ENCODE measurements around the gene RUNX2.
"Not testable (repeated sequence)": the region's sequence is repeated elsewhere in the genome, so short reads cannot be mapped to it uniquely, and the experiment has no call there.

Gene RUNX2

GRCh38 chr6:45556828-45557227 is 228.7 kb downstream of the RUNX2 start:
- no peaks in the 10 kb centered on the region for H3K4me1 ChIP-seq (ENCODE audit: control insufficient read depth, insufficient read depth, low read length, poor library complexity, severe bottlenecking)
- H3K36me3 ChIP-seq (ENCODE audit: control insufficient read depth, insufficient read depth, low read length): no peaks in the 10 kb centered on the region
- no peak overlapping the region for H3K4me3 ChIP-seq (ENCODE audit: insufficient read depth, low read depth, low read length, poor library complexity, severe bottlenecking)
- no peaks in the 10 kb centered on the region for H3K9me3 ChIP-seq (ENCODE audit: control insufficient read depth, low read length)
- no peak overlapping the region for H3K27ac ChIP-seq (ENCODE audit: insufficient read depth, low read length, poor library complexity, severe bottlenecking)
- no peaks in the 10 kb centered on the region for H3K27me3 ChIP-seq (replicated peaks; ENCODE audit: control insufficient read depth, insufficient read depth, low read length, poor library complexity, severe bottlenecking)
- DNase-seq: no peak

- DNase-seq: no peak
- Histone ChIP-seq H3K27me3 (replicated peaks; ENCODE audit: control insufficient read depth, insufficient read depth, low read length, poor library complexity, severe bottlenecking) (no peaks in the 10 kb centered on the region), H3K4me1 (ENCODE audit: control insufficient read depth, insufficient read depth, low read length, poor library complexity, severe bottlenecking) (no peaks in the 10 kb centered on the region), H3K4me3 (ENCODE audit: insufficient read depth, low read depth, low read length, poor library complexity, severe bottlenecking) (no peak overlapping the region), H3K27ac (ENCODE audit: insufficient read depth, low read length, poor library complexity, severe bottlenecking) (no peak overlapping the region), H3K9me3 (ENCODE audit: control insufficient read depth, low read length) (no peaks in the 10 kb centered on the region), H3K36me3 (ENCODE audit: control insufficient read depth, insufficient read depth, low read length) (no peaks in the 10 kb centered on the region)
Measured at GRCh38 chr6:45557454-45557853, 229.3 kb downstream of the RUNX2 start.

- no peak for DNase-seq
- H3K4me1 ChIP-seq (ENCODE audit: control insufficient read depth, insufficient read depth, low read length, poor library complexity, severe bottlenecking): no peaks in the 10 kb centered on the region
- H3K27ac ChIP-seq (ENCODE audit: insufficient read depth, low read length, poor library complexity, severe bottlenecking): no peak overlapping the region
- H3K36me3 ChIP-seq (ENCODE audit: control insufficient read depth, insufficient read depth, low read length): no peaks in the 10 kb centered on the region
- H3K4me3 ChIP-seq (ENCODE audit: insufficient read depth, low read depth, low read length, poor library complexity, severe bottlenecking): no peak overlapping the region
- H3K27me3 ChIP-seq (replicated peaks; ENCODE audit: control insufficient read depth, insufficient read depth, low read length, poor library complexity, severe bottlenecking): no peaks in the 10 kb centered on the region
- H3K9me3 ChIP-seq (ENCODE audit: control insufficient read depth, low read length): no peaks in the 10 kb centered on the region
Measured at GRCh38 chr6:45558858-45559257, 230.7 kb downstream of the RUNX2 start.

GRCh38 chr6:45560321-45560820 is 232.2 kb downstream of the RUNX2 start:
- H3K9me3 ChIP-seq (ENCODE audit: control insufficient read depth, low read length); H3K4me1 ChIP-seq (ENCODE audit: control insufficient read depth, insufficient read depth, low read length, poor library complexity, severe bottlenecking); H3K27ac ChIP-seq (ENCODE audit: insufficient read depth, low read length, poor library complexity, severe bottlenecking); H3K27me3 ChIP-seq (replicated peaks; ENCODE audit: control insufficient read depth, insufficient read depth, low read length, poor library complexity, severe bottlenecking); DNase-seq; H3K36me3 ChIP-seq (ENCODE audit: control insufficient read depth, insufficient read depth, low read length); H3K4me3 ChIP-seq (ENCODE audit: insufficient read depth, low read depth, low read length, poor library complexity, severe bottlenecking): not testable (repeated sequence)

GRCh38 chr6:45562171-45562570 is 234.0 kb downstream of the RUNX2 start:
- Histone ChIP-seq H3K36me3 (ENCODE audit: control insufficient read depth, insufficient read depth, low read length) (no peaks in the 10 kb centered on the region), H3K27ac (ENCODE audit: insufficient read depth, low read length, poor library complexity, severe bottlenecking) (no peak overlapping the region), H3K4me3 (ENCODE audit: insufficient read depth, low read depth, low read length, poor library complexity, severe bottlenecking) (no peak overlapping the region), H3K9me3 (ENCODE audit: control insufficient read depth, low read length) (no peaks in the 10 kb centered on the region), H3K4me1 (ENCODE audit: control insufficient read depth, insufficient read depth, low read length, poor library complexity, severe bottlenecking) (no peaks in the 10 kb centered on the region), H3K27me3 (replicated peaks; ENCODE audit: control insufficient read depth, insufficient read depth, low read length, poor library complexity, severe bottlenecking) (no peaks in the 10 kb centered on the region)
- DNase-seq: no peak

- DNase-seq: no peak
- no peaks in the 10 kb centered on the region for H3K4me1 ChIP-seq (ENCODE audit: control insufficient read depth, insufficient read depth, low read length, poor library complexity, severe bottlenecking)
- H3K9me3 ChIP-seq (ENCODE audit: control insufficient read depth, low read length): no peaks in the 10 kb centered on the region
- no peaks in the 10 kb centered on the region for H3K36me3 ChIP-seq (ENCODE audit: control insufficient read depth, insufficient read depth, low read length)
- H3K27me3 ChIP-seq (replicated peaks; ENCODE audit: control insufficient read depth, insufficient read depth, low read length, poor library complexity, severe bottlenecking): no peaks in the 10 kb centered on the region
- no peak overlapping the region for H3K27ac ChIP-seq (ENCODE audit: insufficient read depth, low read length, poor library complexity, severe bottlenecking)
- no peak overlapping the region for H3K4me3 ChIP-seq (ENCODE audit: insufficient read depth, low read depth, low read length, poor library complexity, severe bottlenecking)
Measured at GRCh38 chr6:45563041-45563440, 234.9 kb downstream of the RUNX2 start.

GRCh38 chr6:45563844-45564243 is 235.7 kb downstream of the RUNX2 start:
- Histone ChIP-seq H3K27ac (ENCODE audit: insufficient read depth, low read length, poor library complexity, severe bottlenecking) (no peak overlapping the region), H3K36me3 (ENCODE audit: control insufficient read depth, insufficient read depth, low read length) (no peaks in the 10 kb centered on the region), H3K4me3 (ENCODE audit: insufficient read depth, low read depth, low read length, poor library complexity, severe bottlenecking) (no peak overlapping the region), H3K27me3 (replicated peaks; ENCODE audit: control insufficient read depth, insufficient read depth, low read length, poor library complexity, severe bottlenecking) (no peaks in the 10 kb centered on the region), H3K4me1 (ENCODE audit: control insufficient read depth, insufficient read depth, low read length, poor library complexity, severe bottlenecking) (no peaks in the 10 kb centered on the region), H3K9me3 (ENCODE audit: control insufficient read depth, low read length) (no peaks in the 10 kb centered on the region)
- DNase-seq: no peak

GRCh38 chr6:45566882-45567281 is 238.8 kb downstream of the RUNX2 start:
- H3K27ac ChIP-seq (ENCODE audit: insufficient read depth, low read length, poor library complexity, severe bottlenecking): no peak overlapping the region
- H3K9me3 ChIP-seq (ENCODE audit: control insufficient read depth, low read length): no peaks in the 10 kb centered on the region
- no peaks in the 10 kb centered on the region for H3K36me3 ChIP-seq (ENCODE audit: control insufficient read depth, insufficient read depth, low read length)
- no peak for DNase-seq
- H3K4me1 ChIP-seq (ENCODE audit: control insufficient read depth, insufficient read depth, low read length, poor library complexity, severe bottlenecking): no peaks in the 10 kb centered on the region
- no peaks in the 10 kb centered on the region for H3K27me3 ChIP-seq (replicated peaks; ENCODE audit: control insufficient read depth, insufficient read depth, low read length, poor library complexity, severe bottlenecking)
- no peak overlapping the region for H3K4me3 ChIP-seq (ENCODE audit: insufficient read depth, low read depth, low read length, poor library complexity, severe bottlenecking)

- H3K27me3 ChIP-seq (replicated peaks; ENCODE audit: control insufficient read depth, insufficient read depth, low read length, poor library complexity, severe bottlenecking): no peaks in the 10 kb centered on the region
- DNase-seq: no peak
- no peaks in the 10 kb centered on the region for H3K36me3 ChIP-seq (ENCODE audit: control insufficient read depth, insufficient read depth, low read length)
- H3K4me1 ChIP-seq (ENCODE audit: control insufficient read depth, insufficient read depth, low read length, poor library complexity, severe bottlenecking): peaks cover 4% of the 10 kb centered on the region
- H3K27ac ChIP-seq (ENCODE audit: insufficient read depth, low read length, poor library complexity, severe bottlenecking): no peak overlapping the region
- no peaks in the 10 kb centered on the region for H3K9me3 ChIP-seq (ENCODE audit: control insufficient read depth, low read length)
- H3K4me3 ChIP-seq (ENCODE audit: insufficient read depth, low read depth, low read length, poor library complexity, severe bottlenecking): no peak overlapping the region
Measured at GRCh38 chr6:45567879-45568278, 239.7 kb downstream of the RUNX2 start.

GRCh38 chr6:45568626-45569025 is 240.5 kb downstream of the RUNX2 start:
- H3K27ac ChIP-seq (ENCODE audit: insufficient read depth, low read length, poor library complexity, severe bottlenecking): no peak overlapping the region
- no peak for DNase-seq
- no peak overlapping the region for H3K4me3 ChIP-seq (ENCODE audit: insufficient read depth, low read depth, low read length, poor library complexity, severe bottlenecking)
- no peaks in the 10 kb centered on the region for H3K36me3 ChIP-seq (ENCODE audit: control insufficient read depth, insufficient read depth, low read length)
- no peaks in the 10 kb centered on the region for H3K9me3 ChIP-seq (ENCODE audit: control insufficient read depth, low read length)
- no peaks in the 10 kb centered on the region for H3K27me3 ChIP-seq (replicated peaks; ENCODE audit: control insufficient read depth, insufficient read depth, low read length, poor library complexity, severe bottlenecking)
- peaks cover 5% of the 10 kb centered on the region for H3K4me1 ChIP-seq (ENCODE audit: control insufficient read depth, insufficient read depth, low read length, poor library complexity, severe bottlenecking)
